Parathyroid adenoma (tissue), 2 donors: ENCODE results near the gene PIN1.
"Not testable (repeated sequence)": the region's sequence is repeated elsewhere in the genome, so short reads cannot be mapped to it uniquely, and the experiment has no call there.

Experiments
- H2AFZ ChIP-seq: fragments of 300-600 bp; sonication (generic); one replicate; pipeline ENCODE4 v1.7.0; 2017; ENCODE audit warnings: antibody characterized with exemption, mild to moderate bottlenecking
- H3K27ac ChIP-seq: fragments of 300-600 bp; sonication (generic); one replicate; pipeline ENCODE4 v1.7.0; 2017
- H3K27me3 ChIP-seq: fragments of 300-600 bp; sonication (generic); one replicate; pipeline ENCODE4 v1.7.0; 2017; ENCODE audit warnings: low read length; ENCODE audit not compliant: control insufficient read depth, insufficient read depth
- H3K36me3 ChIP-seq: fragments of 300-600 bp; sonication (generic); one replicate; pipeline ENCODE4 v1.7.0; 2017; ENCODE audit warnings: low read length; ENCODE audit not compliant: control insufficient read depth, insufficient read depth
- H3K4me1 ChIP-seq: fragments of 300-600 bp; sonication (generic); one replicate; pipeline ENCODE4 v1.7.0; 2017; ENCODE audit warnings: control low read depth
- H3K4me2 ChIP-seq: fragments of 300-600 bp; sonication (generic); one replicate; pipeline ENCODE4 v1.7.0; 2017; ENCODE audit warnings: low read length
- H3K4me3 ChIP-seq: fragments of 300-600 bp; sonication (generic); one replicate; pipeline ENCODE4 v1.7.0; 2017; ENCODE audit warnings: low read depth, low read length
- H3K79me2 ChIP-seq: fragments of 300-600 bp; sonication (generic); one replicate; pipeline ENCODE4 v1.7.0; 2017; ENCODE audit warnings: control low read depth
- H3K9ac ChIP-seq: fragments of 300-600 bp; sonication (generic); one replicate; pipeline ENCODE4 v1.7.0; 2017; ENCODE audit warnings: mild to moderate bottlenecking
- H3K9me3 ChIP-seq: fragments of 300-600 bp; sonication (generic); one replicate; pipeline ENCODE4 v1.7.0; 2017; ENCODE audit warnings: low read length; ENCODE audit not compliant: control insufficient read depth
- CTCF ChIP-seq: fragments of 300-600 bp; sonication (generic); IDR thresholded peaks from one replicate; pipeline ENCODE4 v1.7.0; 2017; ENCODE audit warnings: antibody characterized with exemption, mild to moderate bottlenecking
- donor health status: primary hyperparathyroidism.

The PIN1 gene

GRCh38 chr19:9834726-9835506 lies at the start of gene PIN1:
PIN1 (plus strand) TSS chr19:9835318; CDS start chr19:9835345, 27 bp downstream.
- TF ChIP-seq CTCF = peak; percentile 89
- Histone ChIP-seq H3K4me1 (no peaks in the 10 kb centered on the region), H3K36me3 (no peaks in the 10 kb centered on the region), H3K4me3 (peak within 1 kb of the TSS; percentile 87), H3K9ac (no peak within 1 kb of the TSS), H3K27ac (no peak within 1 kb of the TSS), H2AFZ (peak within 1 kb of the TSS; percentile 86), H3K79me2 (peaks cover 59% of the 10 kb centered on the region), H3K9me3 (no peaks in the 10 kb centered on the region), H3K4me2 (peak within 1 kb of the TSS; percentile 84), H3K27me3 (no peaks in the 10 kb centered on the region)

DNA sequence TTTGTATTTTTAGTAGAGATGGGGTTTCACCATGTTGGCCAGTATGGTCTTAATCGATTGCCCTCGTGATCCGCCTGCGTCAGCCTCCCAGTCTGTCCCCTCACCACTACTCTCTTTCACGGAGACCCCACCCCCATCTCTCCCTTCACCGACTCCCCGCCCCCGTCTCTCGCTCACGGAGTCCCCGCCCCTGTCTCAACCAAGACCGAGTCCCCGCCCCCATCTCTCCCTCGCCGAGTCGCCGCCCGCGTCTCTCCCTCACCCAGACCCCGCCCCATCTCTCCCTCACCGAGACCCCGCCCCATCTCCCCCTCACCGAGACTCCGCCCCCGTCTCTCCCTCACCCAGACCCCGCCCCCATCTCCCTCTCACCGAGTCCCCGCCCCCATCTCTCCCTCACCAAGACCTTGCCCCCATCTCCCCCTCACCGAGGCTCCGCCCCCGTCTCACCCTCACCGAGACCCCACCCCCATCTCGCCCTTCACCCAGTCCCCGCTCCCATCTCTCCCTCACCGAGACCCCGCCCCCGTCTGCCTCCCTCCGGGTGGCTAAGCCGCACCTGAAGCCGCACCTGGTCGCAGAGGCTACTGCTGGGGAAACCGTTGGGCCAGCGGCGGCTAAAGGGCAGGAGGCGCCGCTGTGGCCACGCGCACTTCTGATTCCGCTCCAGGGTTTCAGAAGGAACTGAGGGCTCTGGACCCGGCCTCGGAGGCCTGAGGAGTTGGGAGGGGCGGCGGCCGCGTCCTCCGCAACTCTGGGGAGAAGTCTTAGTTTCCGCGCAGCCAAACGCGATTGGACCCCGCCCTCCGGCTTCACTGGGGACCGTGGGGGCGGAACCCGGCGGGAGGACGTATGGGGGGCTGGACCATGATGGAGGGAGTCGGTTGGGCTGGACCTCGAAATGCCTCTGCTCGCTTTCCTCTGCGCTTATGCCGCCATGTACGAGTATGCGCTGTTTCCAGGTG lies 49.5 kb upstream of the PIN1 start:
- Histone ChIP-seq H3K4me1 (peaks cover 3% of the 10 kb centered on the region), H3K79me2 (no peaks in the 10 kb centered on the region), H3K4me3 (peak overlapping the region; percentile 96), H3K9ac (peak overlapping the region; percentile 61), H3K27me3 (no peaks in the 10 kb centered on the region), H3K27ac (peak overlapping the region; percentile 97), H3K36me3 (no peaks in the 10 kb centered on the region), H2AFZ (peak overlapping the region; percentile 92), H3K4me2 (peak overlapping the region; percentile 99), H3K9me3 (no peaks in the 10 kb centered on the region)
- TF ChIP-seq CTCF = no peak

- Histone ChIP-seq H3K36me3 (no peaks in the 10 kb centered on the region), H3K4me2 (peak overlapping the region; percentile 99), H3K4me3 (peak overlapping the region; percentile 96), H2AFZ (peak overlapping the region; percentile 92), H3K27ac (peak overlapping the region; percentile 97), H3K4me1 (peaks cover 3% of the 10 kb centered on the region), H3K79me2 (no peaks in the 10 kb centered on the region), H3K27me3 (no peaks in the 10 kb centered on the region), H3K9me3 (no peaks in the 10 kb centered on the region), H3K9ac (no peak overlapping the region)
- TF ChIP-seq CTCF = no peak
These were observed 48.8 kb upstream of the PIN1 start for GRCh38 chr19:9786342-9786741.

- Histone ChIP-seq H3K9ac (no peak overlapping the region), H3K4me2 (no peak overlapping the region), H3K79me2 (no peaks in the 10 kb centered on the region), H3K36me3 (no peaks in the 10 kb centered on the region), H3K27ac (peak overlapping the region; percentile 97), H3K27me3 (no peaks in the 10 kb centered on the region), H2AFZ (peak overlapping the region; percentile 92), H3K9me3 (no peaks in the 10 kb centered on the region), H3K4me1 (peaks cover 3% of the 10 kb centered on the region), H3K4me3 (no peak overlapping the region)
- TF ChIP-seq CTCF = no peak
These were observed 48.3 kb upstream of the PIN1 start for GRCh38 chr19:9786819-9787218.

- not testable (repeated sequence) for H3K4me3 ChIP-seq, H3K36me3 ChIP-seq, H3K27me3 ChIP-seq, H3K79me2 ChIP-seq, H3K4me1 ChIP-seq, H2AFZ ChIP-seq, H3K9ac ChIP-seq, H3K9me3 ChIP-seq, H3K4me2 ChIP-seq, H3K27ac ChIP-seq
These were observed 46.5 kb upstream of the PIN1 start for GRCh38 chr19:9788604-9789003.
